ENCODE data around the gene MSH3.

DNA sequence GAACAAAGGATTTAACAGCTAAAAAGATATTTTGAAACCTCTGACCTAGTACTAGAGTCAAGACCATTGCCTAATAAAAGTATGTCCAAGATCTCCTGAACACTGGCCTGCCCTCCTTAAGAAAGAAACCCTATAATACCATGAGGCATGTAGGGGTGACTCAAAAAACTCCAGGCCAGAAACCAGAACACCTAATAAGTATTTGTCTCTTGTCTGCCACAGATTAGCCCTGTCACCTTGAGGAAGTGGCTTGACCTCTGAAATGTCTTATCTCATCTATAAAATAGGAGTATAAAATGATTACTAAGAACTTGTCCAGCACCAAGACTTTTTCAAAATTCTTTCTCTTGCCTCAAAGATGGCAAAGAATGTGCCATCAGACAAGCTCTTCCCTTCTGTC is 180.3 kb downstream of the MSH3 start:
- no peak for TF ChIP-seq RCOR1 (IDR thresholded peaks at IDR 0.05; ENCODE audit: low read length)
- TF ChIP-seq, protein P1, sequence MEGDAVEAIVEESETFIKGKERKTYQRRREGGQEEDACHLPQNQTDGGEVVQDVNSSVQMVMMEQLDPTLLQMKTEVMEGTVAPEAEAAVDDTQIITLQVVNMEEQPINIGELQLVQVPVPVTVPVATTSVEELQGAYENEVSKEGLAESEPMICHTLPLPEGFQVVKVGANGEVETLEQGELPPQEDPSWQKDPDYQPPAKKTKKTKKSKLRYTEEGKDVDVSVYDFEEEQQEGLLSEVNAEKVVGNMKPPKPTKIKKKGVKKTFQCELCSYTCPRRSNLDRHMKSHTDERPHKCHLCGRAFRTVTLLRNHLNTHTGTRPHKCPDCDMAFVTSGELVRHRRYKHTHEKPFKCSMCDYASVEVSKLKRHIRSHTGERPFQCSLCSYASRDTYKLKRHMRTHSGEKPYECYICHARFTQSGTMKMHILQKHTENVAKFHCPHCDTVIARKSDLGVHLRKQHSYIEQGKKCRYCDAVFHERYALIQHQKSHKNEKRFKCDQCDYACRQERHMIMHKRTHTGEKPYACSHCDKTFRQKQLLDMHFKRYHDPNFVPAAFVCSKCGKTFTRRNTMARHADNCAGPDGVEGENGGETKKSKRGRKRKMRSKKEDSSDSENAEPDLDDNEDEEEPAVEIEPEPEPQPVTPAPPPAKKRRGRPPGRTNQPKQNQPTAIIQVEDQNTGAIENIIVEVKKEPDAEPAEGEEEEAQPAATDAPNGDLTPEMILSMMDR (IDR thresholded peaks at IDR 0.05) = no peak
- no peak for TF ChIP-seq YY1 (IDR thresholded peaks at IDR 0.05; ENCODE audit: low read depth)
- TF ChIP-seq, protein P2, sequence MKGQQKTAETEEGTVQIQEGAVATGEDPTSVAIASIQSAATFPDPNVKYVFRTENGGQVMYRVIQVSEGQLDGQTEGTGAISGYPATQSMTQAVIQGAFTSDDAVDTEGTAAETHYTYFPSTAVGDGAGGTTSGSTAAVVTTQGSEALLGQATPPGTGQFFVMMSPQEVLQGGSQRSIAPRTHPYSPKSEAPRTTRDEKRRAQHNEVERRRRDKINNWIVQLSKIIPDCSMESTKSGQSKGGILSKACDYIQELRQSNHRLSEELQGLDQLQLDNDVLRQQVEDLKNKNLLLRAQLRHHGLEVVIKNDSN (IDR thresholded peaks at IDR 0.05; ENCODE audit: borderline replicate concordance, low read depth) = no peak
